HG02610 (cell line): ENCODE data around the gene ALCAM.
"Not testable (repeated sequence)": the region's sequence is repeated elsewhere in the genome, so short reads cannot be mapped to it uniquely, and the experiment has no call there.

Experiments
- ATAC-seq: cut with Tn5 transposase; IDR thresholded peaks from one replicate; pipeline ENCODE4 v1.9.1; 2021; ENCODE audit warnings: mild to moderate bottlenecking, moderate library complexity; ENCODE audit not compliant: unreplicated experiment

ALCAM gene

GRCh38 chr3:105564546-105565288 lies 198.0 kb downstream of the ALCAM start:
- no peak for ATAC-seq

GRCh38 chr3:105571005-105571404 lies 204.3 kb downstream of the ALCAM start:
- no peak for ATAC-seq

- ATAC-seq = no peak
Observed at GRCh38 chr3:105572501-105572900, 205.8 kb downstream of the ALCAM start.

DNA sequence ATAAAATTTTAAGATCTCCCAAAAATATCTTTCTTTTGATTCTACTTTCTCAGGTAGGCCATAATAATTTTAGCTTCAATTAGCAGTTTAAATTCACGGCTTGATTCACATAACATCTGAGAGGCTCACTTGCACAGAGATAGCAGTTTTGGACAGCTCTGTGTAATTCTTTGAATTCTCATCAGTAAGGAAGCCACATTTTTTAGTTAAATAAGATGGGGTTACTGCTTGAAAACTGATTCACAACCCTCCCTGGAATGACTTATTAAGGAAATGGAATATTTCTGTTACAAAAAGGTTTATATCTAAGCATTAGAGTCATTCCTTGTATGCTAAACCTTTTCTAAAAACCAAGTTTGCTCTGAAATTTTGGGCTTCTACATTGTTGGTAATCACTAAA lies 212.7 kb downstream of the ALCAM start:
- ATAC-seq = no peak

DNA sequence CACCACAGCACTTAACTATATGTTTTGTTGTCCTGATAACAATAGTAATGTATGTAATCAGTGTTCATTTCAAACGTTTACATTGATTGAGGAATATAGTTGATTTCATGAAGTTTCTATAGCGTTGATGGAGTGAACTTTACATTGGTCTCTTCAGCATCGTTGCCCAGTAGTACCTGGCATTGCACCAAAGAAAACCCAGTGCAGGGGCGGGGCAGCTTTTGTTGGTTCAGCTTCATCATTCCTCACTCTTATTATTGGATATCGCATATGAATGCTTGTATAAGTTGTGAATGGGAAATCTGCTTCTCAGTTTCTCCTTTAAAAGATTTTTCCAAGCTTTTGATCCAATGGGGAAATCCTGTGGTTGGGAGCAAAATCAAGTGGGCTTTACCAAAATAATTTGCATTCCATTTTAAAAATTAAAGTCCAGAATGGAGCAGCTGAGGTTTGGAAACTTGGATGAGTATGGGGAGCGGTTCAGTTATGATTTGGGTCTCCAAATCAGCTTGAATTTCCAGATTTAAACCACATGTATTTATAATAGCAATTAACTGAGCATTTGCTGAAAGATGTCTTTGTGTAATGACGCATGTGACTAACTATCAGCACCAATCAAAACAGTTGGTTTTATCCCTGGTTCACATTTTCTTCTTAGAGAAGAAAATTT lies 213.7 kb downstream of the ALCAM start:
- no peak for ATAC-seq

DNA sequence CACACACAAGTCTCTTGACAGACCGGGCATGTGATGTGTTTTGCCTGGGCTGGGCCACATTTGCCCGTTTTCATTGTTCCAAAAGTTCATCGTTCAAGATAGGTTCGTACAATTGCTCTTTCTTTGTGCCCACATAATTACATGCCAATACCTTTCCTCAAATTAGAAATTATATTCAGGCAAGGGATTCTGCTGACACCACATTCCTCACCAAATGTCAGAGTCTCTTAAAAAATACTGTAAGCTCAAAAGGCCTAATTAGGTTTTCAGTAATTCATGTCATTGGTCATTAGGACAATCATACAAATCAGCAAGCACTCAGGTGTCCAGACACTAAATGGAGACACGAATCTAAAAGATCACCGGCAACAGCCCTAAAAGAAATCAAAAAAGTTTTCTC lies 215.3 kb downstream of the ALCAM start:
- no peak for ATAC-seq

- ATAC-seq = no peak
Observed at GRCh38 chr3:105584003-105584790, 217.5 kb downstream of the ALCAM start.

GRCh38 chr3:105593315-105593714 lies 226.6 kb downstream of the ALCAM start:
- ATAC-seq = no peak

GRCh38 chr3:105594219-105594618 lies 227.5 kb downstream of the ALCAM start:
- ATAC-seq = no peak

DNA sequence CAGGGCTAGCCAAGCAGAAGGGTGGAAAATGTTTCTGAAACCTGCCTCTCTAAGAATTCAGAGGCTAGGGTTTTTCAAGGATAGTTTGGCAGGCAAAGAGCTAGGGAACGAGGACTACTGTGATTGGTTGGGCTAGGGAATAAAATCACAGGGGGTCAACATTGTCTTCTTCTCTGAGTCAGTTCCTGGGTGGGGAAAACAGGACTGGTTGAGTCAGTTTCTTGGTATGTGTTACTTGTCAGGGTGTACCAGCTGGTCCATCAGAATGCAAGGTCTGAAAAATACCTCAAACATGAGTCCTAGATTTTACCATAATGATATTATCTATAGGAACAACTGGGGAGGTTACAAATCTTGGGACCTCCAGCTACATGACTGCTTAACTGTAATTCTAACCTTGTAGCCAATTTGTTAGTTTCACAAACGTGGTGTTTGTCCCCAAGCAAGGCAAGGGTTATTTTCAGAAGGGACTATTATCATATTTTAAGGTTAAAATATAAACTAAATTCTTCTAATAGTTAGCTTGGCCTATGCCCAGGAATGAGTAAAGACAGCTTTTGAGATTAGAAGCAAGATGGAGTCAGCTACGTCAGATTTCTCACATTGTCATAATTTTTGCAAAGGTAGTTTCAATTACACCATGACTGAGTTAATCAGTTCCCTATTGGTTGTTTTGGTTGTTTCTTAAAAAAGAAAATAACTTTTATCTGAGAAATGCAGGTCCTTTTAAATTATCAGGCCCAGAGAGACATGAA lies 231.5 kb downstream of the ALCAM start:
- no peak for ATAC-seq

GRCh38 chr3:105599350-105599749 lies 232.6 kb downstream of the ALCAM start:
- ATAC-seq = no peak

DNA sequence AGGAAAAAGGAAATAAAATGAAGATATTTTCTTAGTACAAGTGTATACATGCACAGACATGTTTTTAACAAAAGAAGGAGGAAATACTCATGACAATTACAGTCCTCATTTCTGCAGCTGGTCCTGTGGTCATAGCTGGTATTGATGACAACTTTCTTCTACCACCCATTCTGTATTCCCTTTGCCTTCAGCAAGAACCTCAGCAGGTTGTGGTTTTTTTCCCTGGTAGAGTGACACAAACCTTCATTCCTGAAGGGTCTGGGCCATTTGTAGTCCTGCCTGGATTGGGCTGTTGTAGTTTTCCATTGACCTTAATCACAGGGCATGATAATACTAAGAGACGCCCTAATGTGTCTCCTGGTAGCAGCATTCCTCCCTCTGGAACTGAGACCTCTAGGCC lies 235.0 kb downstream of the ALCAM start:
- not testable (repeated sequence) for ATAC-seq

DNA sequence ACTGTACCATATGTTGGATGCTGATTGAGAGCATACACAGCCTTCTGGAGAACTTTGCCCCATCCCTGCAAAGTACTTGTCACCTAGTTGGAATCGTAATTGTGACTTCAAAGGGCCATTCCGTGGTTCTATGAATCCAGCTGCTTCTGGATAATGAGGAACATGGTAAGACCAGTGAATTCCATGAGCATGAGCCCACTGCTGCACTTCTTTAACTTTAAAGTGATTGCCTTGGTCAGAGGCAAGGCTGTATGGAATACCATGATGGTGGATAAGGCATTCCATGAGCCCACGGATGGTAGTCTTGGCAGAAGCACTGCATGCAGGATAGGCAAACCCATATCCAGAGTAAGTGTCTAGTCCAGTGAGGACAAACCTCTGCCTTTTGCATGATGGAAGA lies 235.6 kb downstream of the ALCAM start:
- not testable (repeated sequence) for ATAC-seq

DNA sequence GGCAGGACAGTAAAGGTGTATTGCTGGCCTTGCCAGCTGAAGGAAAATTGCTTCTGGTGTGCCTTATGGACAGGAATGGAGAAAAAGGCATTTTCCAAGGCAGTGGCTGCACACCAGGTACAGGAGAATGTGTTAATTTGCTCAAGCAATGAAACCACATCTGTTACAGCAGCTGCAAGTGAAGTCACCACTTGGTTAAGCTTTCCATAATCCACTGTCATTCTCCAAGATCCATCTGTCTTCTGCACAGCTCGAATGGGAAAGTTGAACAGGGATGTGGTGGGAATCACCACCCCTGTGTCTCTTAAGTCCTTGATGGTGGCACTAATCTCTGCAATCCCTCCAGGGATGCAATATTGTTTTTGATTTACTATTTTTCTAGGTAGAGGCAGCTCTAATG lies 236.8 kb downstream of the ALCAM start:
- ATAC-seq = not testable (repeated sequence)

DNA sequence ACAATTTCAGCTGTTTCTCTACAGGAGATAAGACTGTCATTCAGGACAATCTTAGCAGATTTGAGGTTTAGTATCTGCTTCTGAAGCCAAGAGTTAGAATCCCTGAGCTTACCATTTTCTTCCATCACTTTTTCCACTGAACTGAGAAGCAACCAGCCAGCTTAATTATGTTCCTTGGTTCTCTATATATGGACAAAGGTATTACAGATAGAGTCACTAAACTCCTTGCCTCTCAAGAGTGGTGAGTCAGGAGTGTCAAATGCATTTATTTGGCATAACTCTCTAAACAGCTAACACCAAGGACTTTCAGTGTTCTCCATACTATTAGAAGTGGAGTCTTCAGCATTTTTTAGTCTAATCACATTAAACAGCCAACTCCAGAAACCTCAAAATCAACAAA lies 239.3 kb downstream of the ALCAM start:
- ATAC-seq = no peak

- no peak for ATAC-seq
Observed at GRCh38 chr3:105608623-105609022, 241.9 kb downstream of the ALCAM start.

DNA sequence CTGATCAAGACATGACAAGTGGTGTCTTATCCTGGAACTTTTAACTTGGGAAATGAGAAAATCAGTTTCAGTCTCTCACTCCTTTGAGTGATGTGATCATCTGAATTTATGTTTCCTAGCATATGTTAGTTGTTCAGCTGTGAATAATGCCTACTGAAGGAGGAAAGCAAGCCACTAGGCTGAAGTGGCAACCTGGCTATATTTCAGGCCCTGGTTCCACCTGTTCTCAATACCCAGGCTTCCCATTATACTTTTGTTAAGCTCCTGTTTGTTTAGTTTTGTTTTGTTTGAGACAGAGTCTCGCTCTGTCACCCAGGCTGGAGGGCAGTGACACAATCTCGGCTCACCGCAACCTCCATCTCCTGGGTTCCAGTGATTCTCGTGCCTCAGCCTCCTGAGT lies 243.8 kb downstream of the ALCAM start:
- ATAC-seq = no peak

- no peak for ATAC-seq
Observed at GRCh38 chr3:105611304-105612192, 244.8 kb downstream of the ALCAM start.

- ATAC-seq = no peak
Observed at GRCh38 chr3:105613120-105613519, 246.4 kb downstream of the ALCAM start.
